HL-60 (cell line): ENCODE measurements around the gene WASHC4.

Experiments used
- CTCF ChIP-seq: IDR thresholded peaks from one replicate; pipeline ENCODE4 v1.5.1; 2011; ENCODE audit warnings: low read length, control low read depth, inconsistent platforms; ENCODE audit not compliant: insufficient read depth
- GABPA ChIP-seq: IDR thresholded peaks from 2 replicates; pipeline ENCODE4 v1.6.1; 2012; ENCODE audit warnings: low read depth
- POLR2AphosphoS5 ChIP-seq: IDR thresholded peaks from 2 replicates; pipeline ENCODE4 v1.6.1; 2012; ENCODE audit warnings: low read depth
- REST ChIP-seq: IDR thresholded peaks from 2 replicates; pipeline ENCODE4 v1.6.1; 2012; ENCODE audit warnings: low read depth; ENCODE audit not compliant: insufficient replicate concordance
- SPI1 ChIP-seq: IDR thresholded peaks from 2 replicates; pipeline ENCODE4 v1.6.1; 2012; ENCODE audit warnings: low read depth, mild to moderate bottlenecking, borderline replicate concordance

- no peak for TF ChIP-seq CTCF
- TF ChIP-seq POLR2AphosphoS5 = no peak
- TF ChIP-seq SPI1 = no peak
- TF ChIP-seq REST = no peak
- no peak for TF ChIP-seq GABPA
These were observed 104.9 kb downstream of the WASHC4 start for GRCh38 chr12:105212438-105212837.
